Loucy (cell line): ENCODE measurements around the gene MAPKAP1.

Experiments used
- CTCF ChIP-seq: fragments of 200-600 bp; sonication (generic); conservative IDR thresholded peaks from 2 replicates; pipeline ENCODE4 v1.5.1; 2014; ENCODE audit warnings: mild to moderate bottlenecking, antibody characterized with exemption, low read length
- EZH2phosphoT487 ChIP-seq: fragments of 200-600 bp; IDR thresholded peaks from 2 replicates; pipeline ENCODE4 v1.6.1; 2018; ENCODE audit warnings: antibody characterized with exemption, mild to moderate bottlenecking, moderate library complexity, borderline replicate concordance

DNA sequence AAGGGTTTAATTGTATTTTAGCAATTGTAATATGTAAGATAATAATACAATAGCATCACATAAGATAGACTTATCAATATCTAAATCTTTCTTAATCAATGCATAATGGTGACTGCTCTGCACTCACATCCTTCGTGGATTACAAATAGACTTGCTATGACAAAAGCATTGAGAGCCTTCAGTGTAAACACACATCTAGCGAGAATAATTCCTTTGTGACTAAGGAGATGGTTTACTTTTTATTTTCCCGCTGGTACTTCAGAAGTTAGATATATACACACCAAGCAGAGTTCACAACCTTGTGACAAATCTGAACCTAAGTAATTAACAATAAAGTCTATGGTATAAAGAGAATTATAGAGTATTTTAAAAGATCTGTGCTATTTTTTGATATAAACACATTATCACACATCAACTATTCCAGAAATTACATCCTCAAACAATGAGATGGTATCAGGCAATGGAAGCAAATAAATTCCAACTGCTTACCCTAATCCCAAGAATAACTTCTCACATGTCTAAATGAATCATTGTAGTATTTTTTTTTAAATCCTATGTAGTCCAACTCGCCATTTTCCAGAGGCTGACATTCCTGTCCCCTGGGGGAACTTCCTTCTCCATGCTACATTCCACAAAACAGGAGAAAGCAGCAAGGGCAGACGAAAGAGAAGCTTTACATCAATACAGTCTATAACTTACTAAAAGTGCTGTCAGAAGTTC, 51.2 kb downstream of the MAPKAP1 start:
- TF ChIP-seq CTCF (no peak), EZH2phosphoT487 (no peak)
